NCI-H446 (cell line): Measurements from ENCODE around the gene FBXW8.
A peak's percentile ranks its signal among the peaks of the same experiment; 100 is the strongest.

Experiments
- DNase-seq, 2 experiments: peaks; one replicate each; lab custom pipeline; 2025; lab: John Stamatoyannopoulos, UW

Gene FBXW8, protein sequence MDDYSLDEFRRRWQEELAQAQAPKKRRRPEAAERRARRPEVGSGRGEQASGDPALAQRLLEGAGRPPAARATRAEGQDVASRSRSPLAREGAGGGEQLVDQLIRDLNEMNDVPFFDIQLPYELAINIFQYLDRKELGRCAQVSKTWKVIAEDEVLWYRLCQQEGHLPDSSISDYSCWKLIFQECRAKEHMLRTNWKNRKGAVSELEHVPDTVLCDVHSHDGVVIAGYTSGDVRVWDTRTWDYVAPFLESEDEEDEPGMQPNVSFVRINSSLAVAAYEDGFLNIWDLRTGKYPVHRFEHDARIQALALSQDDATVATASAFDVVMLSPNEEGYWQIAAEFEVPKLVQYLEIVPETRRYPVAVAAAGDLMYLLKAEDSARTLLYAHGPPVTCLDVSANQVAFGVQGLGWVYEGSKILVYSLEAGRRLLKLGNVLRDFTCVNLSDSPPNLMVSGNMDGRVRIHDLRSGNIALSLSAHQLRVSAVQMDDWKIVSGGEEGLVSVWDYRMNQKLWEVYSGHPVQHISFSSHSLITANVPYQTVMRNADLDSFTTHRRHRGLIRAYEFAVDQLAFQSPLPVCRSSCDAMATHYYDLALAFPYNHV

DNA sequence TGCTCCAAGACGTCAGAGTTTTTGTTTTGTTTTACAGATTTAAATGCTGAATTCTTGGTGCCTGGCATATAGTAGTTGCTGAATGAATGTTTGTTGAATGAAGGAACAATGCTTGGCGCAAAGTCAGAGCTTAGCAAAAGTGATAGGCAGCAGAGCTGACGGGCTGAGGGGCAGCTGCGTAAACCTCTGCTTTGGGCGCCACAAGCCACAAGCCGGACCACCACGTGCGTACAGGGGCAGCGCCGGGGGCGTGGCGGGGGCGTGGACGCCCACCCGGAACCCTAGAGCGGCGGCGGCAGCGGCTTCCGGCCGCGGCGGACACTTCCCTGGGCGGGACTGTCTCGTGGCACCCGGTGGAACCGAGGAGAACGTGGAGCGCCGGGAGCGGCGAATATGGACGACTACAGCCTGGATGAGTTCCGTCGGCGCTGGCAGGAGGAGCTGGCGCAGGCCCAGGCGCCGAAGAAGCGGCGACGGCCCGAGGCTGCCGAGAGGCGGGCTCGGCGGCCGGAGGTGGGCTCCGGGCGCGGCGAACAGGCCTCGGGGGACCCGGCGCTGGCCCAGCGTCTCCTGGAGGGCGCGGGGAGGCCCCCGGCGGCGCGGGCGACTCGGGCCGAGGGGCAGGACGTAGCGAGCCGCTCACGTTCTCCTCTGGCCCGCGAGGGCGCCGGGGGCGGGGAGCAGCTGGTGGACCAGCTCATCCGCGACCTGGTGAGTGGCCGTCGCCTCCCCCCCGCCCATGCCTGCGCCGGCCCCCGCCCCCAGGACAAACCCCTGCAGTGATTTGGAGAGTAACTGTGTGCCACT lies at the start of gene FBXW8:
TSS of gene FBXW8 (plus strand) at position 306 of the 807 bp plus-strand sequence. CDS start at position 394, 88 bp downstream.
- DNase-seq = peak in 1 of 2 experiments; percentile 86

DNA sequence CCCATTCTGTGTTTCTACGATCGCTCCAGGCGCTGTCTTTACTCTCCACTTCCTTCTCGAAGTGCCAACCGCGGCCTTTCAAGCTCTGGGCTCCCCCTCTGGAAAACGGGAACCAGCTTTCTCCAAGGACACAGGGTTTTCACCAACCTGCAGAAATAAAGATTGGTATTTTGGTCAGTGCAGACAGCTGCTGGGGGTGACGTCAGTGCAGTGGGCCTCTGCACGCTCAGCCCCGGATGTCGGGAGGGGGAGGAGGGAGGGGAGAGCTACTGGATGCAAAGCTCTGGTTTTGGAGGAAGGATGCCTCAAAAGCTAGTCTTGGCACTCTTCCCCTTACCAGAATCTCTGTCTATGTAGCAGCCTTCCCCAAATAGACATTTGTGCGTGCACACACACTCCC lies 49.4 kb upstream of the FBXW8 start:
- DNase-seq = no peak

DNA sequence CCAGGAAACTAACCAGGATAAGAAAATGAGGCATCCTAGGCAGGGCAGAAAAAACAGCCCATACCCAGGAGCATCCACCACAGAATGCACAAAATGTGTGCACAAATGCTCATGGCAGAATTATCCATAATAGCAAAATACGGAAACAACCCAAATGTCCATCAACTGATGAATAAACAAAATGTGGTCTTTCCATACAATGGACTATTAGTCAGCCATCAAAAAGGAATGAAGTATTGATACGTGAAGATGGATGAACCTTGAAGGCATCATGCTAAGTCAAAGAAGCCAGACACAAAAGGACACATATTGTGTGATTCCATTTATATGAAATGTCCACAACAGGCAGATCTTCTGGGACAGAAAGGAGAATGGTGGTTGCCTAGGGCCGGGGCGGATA lies 48.6 kb upstream of the FBXW8 start:
- no peak for DNase-seq

DNA sequence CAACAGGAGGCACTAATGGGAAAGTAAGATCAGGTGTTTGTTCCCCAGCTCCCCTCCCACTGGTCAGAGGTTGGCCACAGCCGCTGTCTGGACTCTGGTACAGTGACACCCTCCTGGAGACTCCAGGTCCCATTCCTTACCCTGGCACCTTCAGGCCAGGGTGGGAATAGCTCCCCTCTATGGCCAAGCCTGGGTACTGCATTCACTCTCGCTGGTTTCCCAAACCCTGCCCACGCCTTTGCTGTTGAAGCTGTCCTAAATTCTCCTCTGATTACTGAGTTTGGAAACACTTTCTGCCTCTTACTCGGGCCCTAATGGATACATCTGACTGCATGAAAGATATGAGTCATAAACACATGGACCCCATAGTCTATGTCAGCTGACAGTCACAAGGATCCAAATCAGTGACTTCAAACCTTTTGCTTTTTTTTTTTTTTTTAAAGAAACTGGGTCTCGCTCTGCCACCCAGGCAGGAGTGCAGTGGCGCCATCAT lies 47.4 kb upstream of the FBXW8 start:
- DNase-seq = no peak

DNA sequence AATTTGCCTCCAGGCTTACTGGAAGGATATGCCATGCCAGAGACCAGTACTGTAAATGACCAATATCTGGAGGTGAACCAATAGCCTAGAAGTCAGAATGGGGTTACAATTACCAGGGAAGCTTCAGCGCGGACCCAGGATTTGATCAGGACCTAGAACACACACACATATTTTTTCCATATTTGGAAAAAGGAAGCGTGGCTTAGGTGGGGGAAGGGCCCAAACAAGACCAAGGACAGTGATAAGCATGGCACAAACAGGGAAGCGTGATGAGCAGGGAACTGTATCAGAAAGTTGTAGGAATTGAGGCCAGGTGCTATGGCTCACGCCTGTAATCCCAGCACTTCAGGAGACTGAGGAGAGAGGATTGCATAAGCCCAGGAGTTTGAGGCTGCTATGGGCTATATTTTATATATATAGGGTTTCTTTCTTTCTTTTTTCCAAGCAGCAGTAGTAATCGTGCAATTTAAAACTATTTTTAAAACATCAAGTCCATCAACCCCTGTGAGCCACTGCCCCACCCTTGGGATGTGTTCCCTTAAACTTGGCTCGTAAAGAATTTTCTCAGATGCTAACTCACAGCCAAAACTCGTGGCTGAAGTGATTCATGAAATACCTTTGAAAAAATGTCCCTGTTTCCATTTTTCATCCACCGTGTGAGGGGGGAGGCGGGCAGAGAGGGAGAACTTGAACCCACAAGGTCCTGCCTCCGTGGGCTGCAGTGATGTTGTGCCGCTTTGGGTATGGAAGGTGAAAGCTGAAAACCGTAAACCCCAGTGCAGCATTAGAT lies 46.2 kb upstream of the FBXW8 start:
- DNase-seq = no peak

DNA sequence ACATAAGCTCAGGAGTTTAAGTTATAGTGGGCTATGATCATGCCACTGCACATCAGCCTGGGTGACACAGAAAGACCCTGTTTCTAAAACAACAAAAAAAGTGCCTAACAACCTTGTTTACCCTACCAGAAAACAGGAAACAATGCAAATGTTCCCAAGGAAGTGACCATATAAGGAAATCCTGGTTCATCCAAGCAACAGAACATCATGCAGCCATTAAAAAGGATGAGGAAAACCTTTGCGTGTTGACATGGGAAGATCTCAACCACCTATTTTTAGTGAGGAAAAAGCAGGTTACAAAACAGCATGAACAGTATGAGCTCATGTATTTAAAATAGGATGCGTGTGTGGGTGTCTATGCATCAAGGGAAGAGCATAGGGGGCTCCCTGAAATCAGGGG lies 43.2 kb upstream of the FBXW8 start:
- DNase-seq = no peak

DNA sequence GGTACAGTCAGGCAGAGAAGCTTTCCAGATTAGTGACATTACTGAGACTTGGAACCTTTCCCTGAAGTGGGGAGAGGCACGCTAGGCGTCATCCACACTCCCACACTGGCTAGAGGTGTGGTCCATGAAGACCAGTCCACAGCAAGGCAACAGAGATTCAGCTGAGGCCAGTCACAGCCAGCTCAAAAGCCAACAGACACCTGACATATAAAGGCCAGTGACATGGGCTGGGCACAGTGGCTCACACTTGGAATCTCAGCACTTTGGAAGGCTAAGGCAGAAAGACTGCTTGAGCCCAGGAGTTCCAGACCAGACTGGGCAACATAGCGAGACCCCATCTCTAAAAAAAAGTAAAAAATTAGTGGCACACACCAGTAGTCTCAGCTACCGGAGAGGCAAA lies 40.4 kb upstream of the FBXW8 start:
- no peak for DNase-seq

DNA sequence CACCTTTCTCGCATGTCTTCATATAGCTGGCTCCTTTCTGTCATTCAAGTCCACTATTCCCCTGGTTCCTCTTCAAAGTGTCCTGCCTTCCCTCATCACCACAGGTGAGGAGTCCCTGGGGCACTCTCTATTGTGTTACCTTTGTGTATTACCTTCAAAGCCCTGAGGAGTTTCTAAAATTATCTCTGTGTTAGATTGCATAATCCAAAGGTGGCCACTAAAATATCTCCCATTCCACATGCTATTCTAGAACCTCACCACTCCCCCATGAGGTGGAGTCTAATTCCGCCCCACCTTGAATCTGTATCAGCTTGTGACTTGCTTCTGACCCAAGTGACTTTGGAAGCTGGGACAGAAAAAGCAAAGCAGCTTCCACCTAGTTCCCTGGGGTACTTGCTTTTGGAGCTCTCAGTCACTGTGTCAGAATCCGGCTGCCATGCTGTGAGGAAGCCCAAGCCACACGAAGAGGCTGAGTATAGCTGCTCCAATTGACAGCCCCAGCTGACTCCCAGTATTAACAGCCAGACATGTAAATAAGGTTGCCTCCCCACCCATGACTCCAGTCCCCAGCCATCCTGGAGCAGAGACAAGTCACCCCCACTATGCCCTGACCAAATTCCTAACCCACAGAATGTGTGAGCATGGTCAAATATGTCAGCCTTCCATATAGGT lies 36.3 kb upstream of the FBXW8 start:
- DNase-seq = no peak

DNA sequence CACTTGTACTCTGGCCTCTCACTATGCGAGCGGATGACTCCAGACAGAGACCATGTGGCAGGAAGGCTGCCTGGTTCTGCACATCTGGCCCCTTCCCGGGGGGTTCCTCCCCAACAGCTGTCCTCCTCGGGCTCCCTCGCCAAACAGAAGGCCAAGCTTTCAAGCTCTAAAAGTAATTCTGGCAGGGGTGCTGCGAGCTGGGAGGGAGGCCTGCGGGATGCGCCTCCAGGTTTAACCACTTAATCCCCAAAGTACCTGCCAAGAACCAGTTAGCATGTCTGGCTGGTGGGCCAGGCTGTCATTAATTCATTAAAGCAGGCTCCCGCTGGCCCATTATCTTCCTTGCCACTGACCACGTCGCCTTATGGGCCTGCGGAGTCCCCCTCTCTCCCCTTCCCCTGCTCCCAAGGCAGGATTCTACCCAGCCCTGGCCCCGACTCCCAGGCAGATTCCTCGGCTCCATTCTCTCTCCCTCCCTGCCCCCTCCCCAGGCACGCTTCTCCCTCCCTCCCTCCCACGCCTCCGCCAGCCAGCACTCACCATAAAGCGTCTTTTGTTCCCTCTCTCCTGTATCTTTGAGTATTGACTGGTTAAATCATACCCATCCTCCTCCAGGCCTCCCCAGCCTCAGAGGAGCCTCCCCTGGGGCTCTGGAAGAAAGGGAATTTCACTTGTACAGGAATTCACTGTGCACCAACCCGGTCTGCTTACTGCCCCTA lies 34.4 kb upstream of the FBXW8 start:
- DNase-seq = peak; percentile 58 to 82

DNA sequence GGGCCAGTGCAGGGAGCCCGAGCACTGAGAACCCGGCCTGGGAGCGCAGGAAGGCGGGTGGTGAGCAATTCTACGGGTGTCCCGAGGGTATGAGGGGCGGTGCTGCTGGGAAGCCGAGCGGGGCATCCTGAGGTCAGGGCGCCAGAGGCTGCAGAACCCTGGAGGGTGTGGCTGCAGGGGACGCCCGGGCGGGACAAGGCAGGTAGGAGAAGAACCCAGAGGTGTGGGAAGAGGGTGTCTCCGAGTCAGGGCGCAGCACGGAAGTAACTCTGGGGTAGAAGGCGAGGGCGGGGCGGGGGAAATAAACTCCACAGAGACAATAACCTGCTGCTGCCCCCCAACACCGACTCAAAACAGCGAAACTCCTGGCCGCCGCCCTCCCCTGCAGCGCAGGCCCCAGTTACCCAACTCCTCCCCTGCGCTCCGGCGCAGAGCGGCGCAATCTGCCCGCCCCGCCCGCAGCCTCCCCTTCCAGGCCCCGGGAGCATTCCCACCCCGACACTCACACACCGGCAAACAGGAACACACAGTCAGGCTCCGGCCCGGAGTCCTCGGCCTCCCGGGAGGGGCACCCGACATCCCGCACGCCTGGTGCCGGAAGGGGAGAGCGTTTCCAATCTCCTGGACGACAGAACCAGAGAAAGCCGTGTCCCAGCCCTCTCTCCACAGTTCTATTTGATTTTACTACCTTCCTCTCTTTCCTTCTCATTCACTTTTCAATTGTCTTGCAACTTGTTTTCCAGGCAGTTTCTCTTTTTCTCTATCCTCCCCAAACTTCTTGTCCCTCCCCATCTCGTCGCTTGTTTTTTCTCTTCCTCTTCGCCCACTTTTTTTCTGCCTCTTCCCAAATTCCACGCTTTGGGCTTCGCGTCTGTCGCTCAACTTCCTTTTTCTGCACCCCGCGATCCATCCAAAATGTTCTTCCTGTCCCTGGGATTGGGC lies 31.9 kb upstream of the FBXW8 start:
- no peak for DNase-seq

DNA sequence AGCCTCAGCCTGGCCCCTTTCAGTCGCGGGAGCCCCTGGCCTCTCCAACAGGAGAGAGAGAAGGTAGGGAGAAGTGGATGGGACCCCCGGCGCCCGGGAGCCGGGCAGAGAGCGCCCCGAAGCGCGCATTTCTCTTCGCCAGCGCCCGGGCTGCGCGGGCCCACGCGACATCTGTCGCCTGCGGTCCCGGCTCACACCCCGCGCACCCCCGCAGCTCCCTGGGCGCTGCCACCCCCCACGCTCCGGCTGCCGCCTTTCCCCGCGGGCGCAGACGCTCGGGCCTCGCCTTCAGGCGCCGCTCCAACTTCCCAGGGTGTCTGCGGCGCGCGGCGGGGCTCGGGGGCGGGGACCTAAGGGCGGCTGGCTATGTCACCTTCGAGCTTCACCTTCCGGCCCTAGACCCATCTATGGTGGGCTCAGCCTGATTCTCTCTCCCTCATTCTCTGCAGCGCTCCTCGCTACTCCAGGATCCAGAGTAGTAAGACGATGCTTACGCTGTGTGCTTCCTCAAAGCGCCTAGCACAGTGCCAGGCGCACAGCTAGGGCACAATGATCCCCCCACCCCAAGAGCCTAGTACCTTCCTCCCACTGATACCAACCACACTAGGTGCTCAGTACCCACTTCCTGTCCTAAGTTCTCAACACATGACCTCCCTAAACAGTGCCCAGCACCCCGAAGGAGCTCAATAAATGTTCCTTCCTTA lies 31.1 kb upstream of the FBXW8 start:
- peak in 1 of 2 experiments; percentile 16 for DNase-seq

DNA sequence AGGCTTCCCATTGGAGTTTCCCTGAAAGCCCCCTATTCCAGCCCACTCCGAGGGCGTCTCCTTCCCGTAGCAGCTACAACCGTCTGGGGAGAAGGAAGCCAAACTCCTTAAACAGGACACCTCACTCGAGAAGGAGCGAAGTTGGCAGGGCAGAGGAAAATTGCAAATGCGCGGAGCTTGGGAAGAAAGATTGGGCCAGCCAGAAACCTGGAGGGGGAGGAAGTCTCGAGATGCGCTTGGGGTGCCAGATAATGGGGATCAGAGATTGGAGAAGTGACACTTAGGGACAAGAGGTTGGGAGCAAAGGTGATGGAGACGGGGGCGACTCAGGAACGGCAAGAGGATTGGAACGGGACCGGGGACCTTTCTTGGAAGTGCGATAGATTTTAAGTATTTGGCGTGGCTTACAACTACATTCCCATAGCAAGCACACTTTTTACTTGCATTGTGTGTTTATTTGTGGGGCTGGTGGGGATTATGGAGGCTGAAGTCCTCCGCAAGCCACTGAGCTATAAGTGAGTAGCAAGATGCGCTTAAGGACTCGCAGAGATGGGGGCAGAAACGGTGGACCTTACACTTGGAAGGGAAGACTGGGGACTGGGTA lies 30.4 kb upstream of the FBXW8 start:
- DNase-seq = no peak

DNA sequence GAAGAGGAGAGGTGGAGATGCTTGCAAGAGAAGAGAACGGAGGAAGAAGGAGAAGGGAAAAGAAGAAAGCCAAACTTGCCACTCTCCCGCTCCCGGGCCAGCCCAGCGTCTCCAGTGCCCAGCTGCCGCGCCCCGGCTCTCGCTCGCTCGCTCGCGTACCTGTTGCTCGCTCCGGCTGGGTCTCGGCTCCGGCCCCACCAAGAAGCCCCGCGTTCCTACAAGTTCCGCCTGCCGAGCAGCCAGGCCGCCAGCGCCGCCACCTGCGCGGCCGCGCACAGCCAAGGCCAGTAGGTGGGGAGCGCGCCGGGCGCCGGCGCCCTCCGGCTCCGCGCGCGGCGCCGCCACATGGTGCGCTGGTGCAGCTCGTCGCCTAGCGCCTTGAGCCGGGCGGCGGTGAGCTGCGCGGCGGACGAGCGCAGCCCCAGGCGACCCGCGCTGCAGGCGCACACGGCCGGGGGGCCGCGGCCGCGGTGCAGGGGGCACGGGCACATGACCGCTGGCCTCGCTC lies 29.9 kb upstream of the FBXW8 start:
- DNase-seq = peak in 1 of 2 experiments; percentile 62

DNA sequence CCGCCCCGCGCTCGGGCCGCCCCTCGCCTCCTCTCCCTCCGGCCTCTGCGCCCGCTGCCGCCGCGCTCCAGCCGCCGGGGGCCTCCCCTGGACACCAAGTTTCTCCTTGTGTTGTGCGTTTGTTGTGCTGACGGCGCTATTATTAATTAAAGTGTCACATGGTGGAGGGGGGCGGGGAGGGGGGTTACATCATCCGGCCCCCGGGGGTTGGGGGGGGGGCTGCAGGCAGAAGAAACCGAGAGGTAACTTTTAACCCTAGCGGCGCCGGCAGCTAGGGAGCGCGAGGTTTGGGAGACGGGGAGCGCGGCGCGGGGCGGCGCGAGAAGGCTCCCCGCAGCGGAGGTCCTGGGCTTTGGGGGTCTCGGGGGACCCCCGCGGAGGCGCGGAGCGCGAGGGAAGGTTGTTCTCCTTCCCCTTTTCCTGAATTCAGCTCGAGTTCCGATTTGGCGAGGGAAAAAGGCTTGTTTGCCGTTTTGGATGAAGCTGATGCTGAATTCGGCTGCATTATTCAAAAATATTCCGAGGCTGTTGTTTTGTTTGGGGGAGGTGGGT lies 29.3 kb upstream of the FBXW8 start, which contains the start of gene HRK:
TSS of gene HRK (minus strand) at position 117 of the 552 bp plus-strand sequence. CDS start 134 bp downstream, outside the sequence.
- DNase-seq = peak; percentile 20 to 62

DNA sequence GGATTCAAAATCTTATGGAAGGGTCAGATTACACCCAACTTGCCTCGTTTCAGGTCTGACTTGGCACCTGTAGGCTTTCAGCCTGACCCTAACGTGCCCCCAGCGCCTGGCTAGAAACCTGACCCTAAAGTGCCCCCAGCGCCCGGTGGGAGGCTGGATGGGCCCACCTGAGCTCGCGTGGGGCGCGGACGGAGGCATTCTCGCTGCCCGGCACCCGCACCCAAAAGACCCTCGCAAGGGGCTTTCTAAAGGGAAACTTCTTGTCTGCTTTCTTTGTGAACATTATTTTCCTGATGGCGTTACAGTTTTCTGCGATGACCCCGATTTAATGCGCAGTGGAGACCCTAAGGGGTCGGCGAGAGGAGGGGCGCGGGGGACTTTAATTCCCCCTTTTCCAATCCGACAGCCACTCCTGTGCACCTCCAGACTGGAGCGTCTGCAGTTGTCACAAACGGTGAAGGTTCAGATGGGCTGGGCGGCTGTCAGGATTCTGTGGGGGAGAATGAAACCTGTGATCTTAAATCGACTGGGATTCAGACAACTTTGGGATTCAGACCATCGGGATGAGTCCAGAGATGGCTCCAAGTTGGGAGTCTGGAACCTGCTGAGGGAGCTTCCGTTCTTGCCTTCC lies 28.8 kb upstream of the FBXW8 start:
- no peak for DNase-seq

DNA sequence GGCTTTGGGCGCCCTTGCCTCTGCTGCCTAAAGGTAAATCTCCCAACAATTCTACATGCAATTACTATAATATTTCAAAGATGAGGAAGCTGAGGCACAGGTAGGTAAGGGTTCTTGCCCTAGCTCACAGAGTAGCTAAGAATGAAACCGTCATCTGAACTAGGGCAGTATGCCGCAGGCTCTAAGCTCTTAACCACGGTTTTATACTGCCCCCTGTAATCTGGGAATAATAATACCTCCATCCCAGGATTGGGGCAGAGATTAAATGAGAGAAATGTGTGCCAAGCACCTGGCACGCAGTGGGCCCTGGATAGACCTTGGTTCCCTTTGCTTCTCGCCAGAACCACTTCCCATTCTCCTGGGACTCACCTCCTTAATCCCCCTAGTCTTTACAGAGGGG lies 28.0 kb upstream of the FBXW8 start:
- peak; percentile 39 to 60 for DNase-seq

DNA sequence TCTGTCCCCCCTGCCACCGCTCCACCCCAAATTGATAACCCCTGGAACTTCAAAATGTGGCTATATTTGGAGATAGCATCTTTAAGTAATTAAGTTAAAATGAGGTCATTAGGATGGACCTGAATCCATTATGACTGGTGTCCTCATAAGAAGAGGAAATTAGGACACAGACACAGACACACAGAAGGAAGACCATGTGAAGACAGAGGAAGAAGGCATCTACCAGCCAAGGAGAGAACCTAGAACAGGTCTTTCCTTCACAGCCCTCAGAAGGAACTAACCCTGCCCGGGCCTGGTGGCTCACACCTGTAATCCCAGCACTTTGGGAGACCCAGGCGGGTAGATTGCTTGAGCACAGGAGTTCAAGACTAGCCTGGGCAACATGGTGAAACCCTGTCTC lies 25.9 kb upstream of the FBXW8 start:
- DNase-seq = no peak
